Spleen (tissue), 13 donors: ENCODE data around the gene PRSS1. TPM values are rescaled to one million over a fixed set of nuclear protein-coding genes. Genes with fewer than 3 reads are reported as not detected.
A peak's percentile ranks its signal among the peaks of the same experiment; 100 is the strongest.
"Not testable (repeated sequence)": the region's sequence is repeated elsewhere in the genome, so short reads cannot be mapped to it uniquely, and the experiment has no call there.

ENCODE experiments used
- DNase-seq: peaks from one replicate; pipeline ENCODE4 v3.0.0-alpha.2; 2020
- H3K27ac ChIP-seq, 8 donors: fragments of 200-600 bp; sonication (generic) in 7 of 8; 1 replicate in 4 of 8; 2 replicates in 4 of 8; pipeline versions ENCODE4 v1.5.0 to v1.8.0; 2016 to 2021; ENCODE audit warnings: inconsistent platforms in 4 of 8, mild to moderate bottlenecking in 4 of 8, moderate library complexity in 1 of 8
- H3K27me3 ChIP-seq, 7 donors: fragments of 200-600 bp; sonication (generic) in 6 of 7; replicated peaks in 1 of 7; 1 replicate in 4 of 7; 2 replicates in 3 of 7; pipeline versions ENCODE4 v1.5.0 to v1.8.0; 2016 to 2021; ENCODE audit warnings: inconsistent platforms in 3 of 7, mild to moderate bottlenecking in 1 of 7
- H3K36me3 ChIP-seq, 6 donors: fragments of 200-600 bp; sonication (generic) in 5 of 6; 1 replicate in 4 of 6; 2 replicates in 2 of 6; pipeline versions ENCODE4 v1.5.0 to v1.8.0; 2016 to 2021; ENCODE audit warnings: inconsistent platforms in 2 of 6
- H3K4me1 ChIP-seq, 6 donors: fragments of 200-600 bp; sonication (generic) in 5 of 6; 1 replicate in 3 of 6; 2 replicates in 3 of 6; pipeline versions ENCODE4 v1.5.0 to v1.8.0; 2016 to 2021; ENCODE audit warnings: inconsistent platforms in 3 of 6
- H3K4me3 ChIP-seq, 8 donors: fragments of 200-600 bp; sonication (generic) in 7 of 8; 1 replicate in 4 of 8; 2 replicates in 4 of 8; pipeline versions ENCODE4 v1.5.0 to v1.8.0; 2016 to 2021; ENCODE audit warnings: inconsistent platforms in 4 of 8, mild to moderate bottlenecking in 4 of 8, moderate library complexity in 2 of 8
- H3K9me3 ChIP-seq, 8 donors: fragments of 200-600 bp; sonication (generic) in 7 of 8; 1 replicate in 4 of 8; 2 replicates in 4 of 8; pipeline versions ENCODE4 v1.5.0 to v1.8.0; 2016 to 2021; ENCODE audit warnings: inconsistent platforms in 4 of 8
- CTCF ChIP-seq, 11 experiments: fragments of 200-600 bp in 7 of 11; fragments of 450-650 bp in 4 of 11; sonication (generic) in 4 of 11; IDR thresholded peaks in 8 of 11; conservative IDR thresholded peaks in 3 of 11; 1 replicate in 7 of 11; 2 replicates in 4 of 11; pipeline versions ENCODE4 v1.4.0 to v1.8.0; 2016 to 2021; ENCODE audit warnings: antibody characterized with exemption in 11 of 11, inconsistent platforms in 4 of 11, mild to moderate bottlenecking in 1 of 11
- POLR2A ChIP-seq, 3 donors: fragments of 450-650 bp; IDR thresholded peaks; one replicate each; pipeline ENCODE4 v1.5.1; 2017; ENCODE audit warnings: antibody characterized with exemption in 3 of 3, mild to moderate bottlenecking in 1 of 3
- POLR2AphosphoS5 ChIP-seq, 3 donors: sonication (generic); formaldehyde crosslinking; IDR thresholded peaks; one replicate each; pipeline ENCODE4 v1.5.1; 2017; ENCODE audit warnings: antibody characterized with exemption in 3 of 3
- WGBS, 5 donors: extraction: QIAGEN DNeasy Blood & Tissue Kit in 3 of 5; methylation state at CpG; one replicate each; pipeline versions ENCODE4 v1.1.5 to v1.1.7; 2013 to 2018; 5-methylcytosine and 5-hydroxymethylcytosine counted together
- intact Hi-C: fragments of 100-400 bp; cut with DNase I; formaldehyde crosslinking; loops from one replicate; pipeline ENCODE4 v1.15.0; 2023; ENCODE audit warnings: low total_unique reads
- long read RNA-seq, 2 donors: transcript quantifications; one replicate each; lab custom pipeline, GENCODE V29; 2026
- polyA plus RNA-seq, 3 donors: library from polyadenylated mRNA; stranded (reverse); fragments of 200-250 nt; gene quantifications; one replicate each; pipeline ENCODE4 v1.2.1, GENCODE V29; 2013
- total RNA-seq, 7 donors: library from RNA; depleted of rRNA in 3 of 7; stranded (reverse); fragments of >200 nt in 3 of 7; fragmentation: NEBNext Ultra II Directional in 4 of 7; extraction: Animal tissue kit (Norgen Biotek cat#: 25700) in 4 of 7; gene quantifications; one replicate each; pipeline versions ENCODE4 v1.1.0 to v1.2.1, GENCODE V29; 2016 to 2021
- donor health status: healthy with polysubstance abuse.
- donor health status: DM: no; HTN: no; CAD: no; lungs with moderate emphysema.
- donor health status: DM: no; HTN: no; CAD: no.
- donor health status: Bipolar disorder and iron deficiency.
- donor health status: healthy.
- donor health status: DM: no; HTN: no; CAD: no.
- donor health status: DM: yes; HTN: yes; CAD: no.

The PRSS1 gene
- 1 to 10 TPM in 3 of 7 donors, not detected in 4; 2.9 to 6.3 (median 3.0) TPM for total RNA-seq
- 1 to 10 TPM in 2 of 3 donors, under 1 TPM in 1; 0.88 to 1.4 (median 1.2) TPM for polyA plus RNA-seq
- long read RNA-seq, donor 1, result 0 reads
- long read RNA-seq, donor 2, transcript PRSS1-206 (2 exons, 581 nt), result minor isoform, 12 of 1,559 reads
- long read RNA-seq, donor 2, transcript PRSS1-201 (5 exons, 800 nt), result major isoform, 900 of 1,559 reads
- long read RNA-seq, donor 2, transcript PRSS1-202 (3 exons, 1,260 nt), result minor isoform, 134 of 1,559 reads
- long read RNA-seq, donor 2, partial matches to known transcripts, result 483 of 1,559 reads
- long read RNA-seq, donor 2, other reads (novel, unspliced or antisense), result 30 of 1,559 reads

GRCh38 chr7:142749218-142749993 is at the start of gene PRSS1:
Gene PRSS1, plus strand, starts transcription at chr7:142749472. Its CDS starts 13 bp downstream, at chr7:142749485.
- TF ChIP-seq CTCF (IDR thresholded peaks at IDR 0.05 in 8 of 11, conservative IDR thresholded peaks at IDR 0.05 in 3 of 11) (no peak), POLR2AphosphoS5 (IDR thresholded peaks at IDR 0.05) (no peak), POLR2A (IDR thresholded peaks at IDR 0.05) (no peak)
- no peaks in the 10 kb centered on the region for H3K27me3 ChIP-seq
- intact Hi-C loops, result no loop called here
- DNase-seq, result no peak
- no peaks in the 10 kb centered on the region for H3K36me3 ChIP-seq
- WGBS, 5 donors, result 74 to 82% (median 79%) methylated on average over 11 of the region's 11 CpGs
- H3K4me1 ChIP-seq, result no peaks in the 10 kb centered on the region
- no peaks in the 10 kb centered on the region for H3K9me3 ChIP-seq
- H3K27ac ChIP-seq, result no peak within 1 kb of the TSS
- no peak within 1 kb of the TSS for H3K4me3 ChIP-seq

DNA sequence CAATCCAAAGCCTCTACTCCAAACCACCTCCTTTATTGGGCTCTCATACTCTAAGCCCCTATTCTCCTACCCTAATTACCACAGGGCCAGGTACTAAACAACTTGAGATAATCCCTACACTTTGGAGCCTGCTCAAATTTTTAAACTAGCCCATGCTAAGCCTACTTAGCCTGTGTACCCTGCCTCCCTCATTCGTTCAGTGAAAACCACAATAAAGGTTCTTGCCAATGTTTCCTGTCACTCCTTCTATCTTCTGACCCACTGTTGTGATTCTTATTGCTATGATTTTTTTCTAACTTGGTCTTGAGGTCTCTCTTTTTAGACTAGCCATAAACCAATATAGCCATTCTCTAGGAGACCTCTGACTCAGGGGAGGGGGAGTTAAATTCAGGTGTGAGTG is 48.3 kb upstream of the PRSS1 start:
- DNase-seq, H3K36me3 ChIP-seq, intact Hi-C loops, H3K9me3 ChIP-seq, H3K4me3 ChIP-seq, H3K27me3 ChIP-seq, H3K4me1 ChIP-seq: not testable (repeated sequence)
- WGBS, 5 donors, result 15 to 38% (median 23%) methylated on average over 1 of the region's 1 CpG
- peak overlapping the region in 1 of 8 donors; percentile 16 for H3K27ac ChIP-seq

DNA sequence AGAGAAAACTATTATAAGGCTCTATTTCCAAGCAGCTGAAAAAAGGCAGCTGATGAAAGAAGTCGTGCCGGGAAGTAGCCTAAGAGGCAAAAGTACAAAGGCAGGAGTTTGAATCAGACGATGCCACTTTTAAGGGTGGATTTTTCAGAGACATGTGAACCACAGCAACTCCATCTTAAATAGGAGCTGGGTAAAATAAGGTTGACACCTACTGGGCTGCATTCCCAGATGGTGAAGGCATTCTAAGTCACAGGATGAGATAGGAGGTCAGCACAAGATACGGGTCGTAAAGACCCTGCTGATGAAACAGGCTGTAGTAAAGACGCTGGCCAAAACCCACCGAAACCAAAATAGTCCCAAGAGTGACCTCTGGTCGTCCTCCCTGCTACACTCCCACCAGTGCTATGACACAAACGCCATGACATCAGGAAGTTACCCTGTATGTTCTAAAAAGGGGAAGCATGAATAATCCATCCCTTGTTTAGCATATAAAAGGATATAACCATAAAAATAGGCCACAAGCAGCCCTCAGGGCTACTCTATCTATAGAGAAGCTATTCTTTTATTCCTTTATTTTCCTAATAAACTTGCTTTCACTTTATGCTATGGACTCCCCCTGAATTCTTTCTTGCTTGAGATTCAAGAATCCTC is 45.5 kb upstream of the PRSS1 start:
- Histone ChIP-seq H3K27ac (no peak overlapping the region), H3K27me3 (no peaks in the 10 kb centered on the region), H3K9me3 (no peaks in the 10 kb centered on the region), H3K4me1 (no peaks in the 10 kb centered on the region), H3K4me3 (no peak overlapping the region), H3K36me3 (no peaks in the 10 kb centered on the region)
- WGBS, 5 donors, result 65 to 75% (median 72%) methylated on average over 9 of the region's 9 CpGs
- no peak for DNase-seq
- TF ChIP-seq POLR2AphosphoS5 (IDR thresholded peaks at IDR 0.05) (no peak), POLR2A (IDR thresholded peaks at IDR 0.05) (no peak), CTCF (IDR thresholded peaks at IDR 0.05 in 8 of 11, conservative IDR thresholded peaks at IDR 0.05 in 3 of 11) (no peak)
- intact Hi-C loops, result no loop called here

- DNase-seq, H3K27me3 ChIP-seq, H3K9me3 ChIP-seq, H3K36me3 ChIP-seq, H3K4me3 ChIP-seq, H3K27ac ChIP-seq, intact Hi-C loops: not testable (repeated sequence)
- H3K4me1 ChIP-seq, result peaks cover 0 to 18% (median 0%) of the 10 kb centered on the region in 6 donors
Measured at GRCh38 chr7:142708726-142709125, 40.5 kb upstream of the PRSS1 start.

DNA sequence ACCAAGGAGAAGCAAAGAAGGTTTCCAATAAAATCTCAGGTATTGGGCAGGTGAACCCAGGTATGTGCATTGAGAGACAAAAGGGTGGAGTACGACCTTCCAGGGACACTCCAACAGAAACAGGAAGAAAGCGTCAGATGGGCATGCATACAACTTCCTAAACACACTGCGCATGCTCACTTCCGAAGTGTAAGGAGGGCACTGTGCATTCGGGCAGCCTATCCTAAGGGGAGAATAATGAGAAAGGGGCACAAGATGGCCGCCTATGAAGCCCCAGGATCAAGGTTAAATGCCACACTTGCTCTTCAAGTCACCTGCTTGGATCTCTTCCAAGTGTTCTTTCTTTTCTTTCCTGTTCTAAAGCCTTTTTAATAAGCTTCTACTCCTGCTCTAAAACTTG is 39.4 kb upstream of the PRSS1 start:
- Histone ChIP-seq H3K4me3 (no peak overlapping the region), H3K27ac (no peak overlapping the region), H3K36me3 (no peaks in the 10 kb centered on the region), H3K4me1 (peaks cover 0 to 30% (median 8%) of the 10 kb centered on the region in 6 donors), H3K9me3 (no peaks in the 10 kb centered on the region), H3K27me3 (no peaks in the 10 kb centered on the region)
- intact Hi-C loops, result no loop called here
- 40 to 63% (median 57%) methylated on average over 6 of the region's 6 CpGs for WGBS, 5 donors
- no peak for TF ChIP-seq POLR2A (IDR thresholded peaks at IDR 0.05)
- no peak for TF ChIP-seq POLR2AphosphoS5 (IDR thresholded peaks at IDR 0.05)
- no peak for TF ChIP-seq CTCF (IDR thresholded peaks at IDR 0.05 in 8 of 11, conservative IDR thresholded peaks at IDR 0.05 in 3 of 11)
- DNase-seq, result no peak
